ENCODE measurements around the gene CCNL2. TPM values are rescaled to one million over a fixed set of nuclear protein-coding genes. Genes with fewer than 3 reads are reported as not detected.
"Not testable (repeated sequence)": the region's sequence is repeated elsewhere in the genome, so short reads cannot be mapped to it uniquely, and the experiment has no call there.

CCNL2 gene
- total RNA-seq (2014; rRNA removed; shearing (Covaris generic)) (150 and 185 TPM in 2 replicates), polyA plus RNA-seq (2016; fragmentation: Nextera tagmentation; extraction: Ambion mirVana) (151 and 199 TPM in 2 replicates)

GRCh38 chr1:1399187-1399871 lies at the start of gene CCNL2:
CCNL2 (minus strand) TSS chr1:1399335; CDS start chr1:1399306, 29 bp downstream.
- in situ Hi-C loops (cut with MboI) = no loop called here
- Histone ChIP-seq H3K9me2 (ENCODE audit: insufficient read depth) (no peaks in the 10 kb centered on the region), H3K79me2 (ENCODE audit: insufficient read depth) (peaks cover 97% of the 10 kb centered on the region), H4K20me1 (ENCODE audit: insufficient read depth) (no peaks in the 10 kb centered on the region), H3K9me3 (ENCODE audit: low read depth) (no peaks in the 10 kb centered on the region), H3K4me2 (ENCODE audit: unreplicated experiment) (peak within 1 kb of the TSS; percentile 94), H3K4me3 (peak within 1 kb of the TSS; percentile 80), H2AFZ (peak within 1 kb of the TSS; percentile 63), H3K27ac (peak within 1 kb of the TSS; percentile 75), H3K36me3 (ENCODE audit: low read depth) (peaks cover 21% of the 10 kb centered on the region; the same call in 1 of the 2 replicates), H3F3A (ENCODE audit: insufficient read depth) (peaks cover 32% of the 10 kb centered on the region), H3K9ac (peak within 1 kb of the TSS; percentile 95), H3K27me3 (replicated peaks; ENCODE audit: insufficient read depth) (no peaks in the 10 kb centered on the region), H3K4me1 (ENCODE audit: insufficient read depth) (peaks cover 11% of the 10 kb centered on the region)
- 1% methylated on average over 53 to 63 of the region's 86 CpGs for WGBS, 2 experiments (ENCODE audit: low coverage in 1 of 2, low lambda C conversion rate in 2 of 2, missing lambda C conversion rate in 2 of 2)
- peak; percentile 99 for DNase-seq
- TF ChIP-seq EZH2 (IDR thresholded peaks at IDR 0.05; ENCODE audit: insufficient read depth, poor library complexity, severe bottlenecking) (no peak), EZH2phosphoT487 (IDR thresholded peaks at IDR 0.05; ENCODE audit: insufficient read depth, low read depth) (no peak)

GRCh38 chr1:1446631-1447030 lies 47.5 kb upstream of the CCNL2 start:
- in situ Hi-C loops (cut with MboI); H4K20me1 ChIP-seq (ENCODE audit: insufficient read depth); H3K27ac ChIP-seq; H3K79me2 ChIP-seq (ENCODE audit: insufficient read depth); H3K4me3 ChIP-seq; H3K9ac ChIP-seq; H3K4me1 ChIP-seq (ENCODE audit: insufficient read depth); H3K36me3 ChIP-seq (ENCODE audit: low read depth); H3K9me3 ChIP-seq (ENCODE audit: low read depth); H3K9me2 ChIP-seq (ENCODE audit: insufficient read depth); H3K27me3 ChIP-seq (replicated peaks; ENCODE audit: insufficient read depth); H3F3A ChIP-seq (ENCODE audit: insufficient read depth); DNase-seq; H2AFZ ChIP-seq; H3K4me2 ChIP-seq (ENCODE audit: unreplicated experiment): not testable (repeated sequence)
- 75 to 90% methylated on average over 13 to 19 of the region's 19 CpGs for WGBS, 2 experiments (ENCODE audit: low coverage in 1 of 2, low lambda C conversion rate in 2 of 2, missing lambda C conversion rate in 2 of 2)

GRCh38 chr1:1442069-1442770 lies 43.1 kb upstream of the CCNL2 start:
- DNase-seq = no peak
- H2AFZ ChIP-seq = no peak overlapping the region

GRCh38 chr1:1441002-1441888 lies 42.1 kb upstream of the CCNL2 start:
- Histone ChIP-seq H3K36me3 (ENCODE audit: low read depth) (no peaks in the 10 kb centered on the region), H3K4me1 (ENCODE audit: insufficient read depth) (no peaks in the 10 kb centered on the region), H3K9me3 (ENCODE audit: low read depth) (no peaks in the 10 kb centered on the region), H3K4me3 (no peak overlapping the region), H3K4me2 (ENCODE audit: unreplicated experiment) (no peak overlapping the region), H3K9ac (no peak overlapping the region), H3K9me2 (ENCODE audit: insufficient read depth) (no peaks in the 10 kb centered on the region), H2AFZ (no peak overlapping the region), H3F3A (ENCODE audit: insufficient read depth) (no peaks in the 10 kb centered on the region), H3K27ac (no peak overlapping the region), H3K79me2 (ENCODE audit: insufficient read depth) (no peaks in the 10 kb centered on the region), H3K27me3 (replicated peaks; ENCODE audit: insufficient read depth) (no peaks in the 10 kb centered on the region), H4K20me1 (ENCODE audit: insufficient read depth) (no peaks in the 10 kb centered on the region)
- TF ChIP-seq EZH2 (IDR thresholded peaks at IDR 0.05; ENCODE audit: insufficient read depth, poor library complexity, severe bottlenecking) = no peak
- TF ChIP-seq EZH2phosphoT487 (IDR thresholded peaks at IDR 0.05; ENCODE audit: insufficient read depth, low read depth) = no peak
- 34 to 37% methylated on average over 27 to 29 of the region's 29 CpGs for WGBS, 2 experiments (ENCODE audit: low coverage in 1 of 2, low lambda C conversion rate in 2 of 2, missing lambda C conversion rate in 2 of 2)
- peak; percentile 68 for DNase-seq
- in situ Hi-C loops (cut with MboI) = no loop called here

More at GRCh38 chr1:1442069-1442770, 43.1 kb upstream of the CCNL2 start:
- TF ChIP-seq EZH2phosphoT487 (IDR thresholded peaks at IDR 0.05; ENCODE audit: insufficient read depth, low read depth) = no peak
- no peak for TF ChIP-seq EZH2 (IDR thresholded peaks at IDR 0.05; ENCODE audit: insufficient read depth, poor library complexity, severe bottlenecking)
- H3K4me3 ChIP-seq = no peak overlapping the region
- 89% methylated on average over 32 of the region's 32 CpGs for WGBS, 2 experiments (ENCODE audit: low coverage in 1 of 2, low lambda C conversion rate in 2 of 2, missing lambda C conversion rate in 2 of 2)
- H3K9ac ChIP-seq = no peak overlapping the region
- H3K9me2 ChIP-seq (ENCODE audit: insufficient read depth) = no peaks in the 10 kb centered on the region
- H3K27ac ChIP-seq = no peak overlapping the region
- no peaks in the 10 kb centered on the region for H3K36me3 ChIP-seq (ENCODE audit: low read depth)
- no peaks in the 10 kb centered on the region for H3K79me2 ChIP-seq (ENCODE audit: insufficient read depth)
- in situ Hi-C loops (cut with MboI) = no loop called here
- H3F3A ChIP-seq (ENCODE audit: insufficient read depth) = no peaks in the 10 kb centered on the region
- H3K27me3 ChIP-seq (replicated peaks; ENCODE audit: insufficient read depth) = no peaks in the 10 kb centered on the region
- no peaks in the 10 kb centered on the region for H3K9me3 ChIP-seq (ENCODE audit: low read depth)
- H3K4me1 ChIP-seq (ENCODE audit: insufficient read depth) = no peaks in the 10 kb centered on the region
- no peak overlapping the region for H3K4me2 ChIP-seq (ENCODE audit: unreplicated experiment)
- no peaks in the 10 kb centered on the region for H4K20me1 ChIP-seq (ENCODE audit: insufficient read depth)
